Kidney (tissue), 14 donors: ENCODE measurements around the gene THAP8. TPM values are rescaled to one million over a fixed set of nuclear protein-coding genes. Genes with fewer than 3 reads are reported as not detected.
A peak's percentile ranks its signal among the peaks of the same experiment; 100 is the strongest.
"Not testable (repeated sequence)": the region's sequence is repeated elsewhere in the genome, so short reads cannot be mapped to it uniquely, and the experiment has no call there.

Source experiments
- DNase-seq, 5 donors: peaks; one replicate each; pipeline ENCODE4 v3.0.0-alpha.2; 2013 to 2020
- FAIRE-seq: peaks from 2 replicates; lab custom pipeline; 2012; peaks lifted over from hg19 to GRCh38; lab: Jason Lieb, UNC
- H3K27ac ChIP-seq, 2 donors: one replicate each; pipeline ENCODE4 v1.7.0; 2013; ENCODE audit warnings: low read depth in 2 of 2, low read length in 2 of 2, inconsistent platforms in 1 of 2
- H3K27me3 ChIP-seq: one replicate; pipeline ENCODE4 v1.7.1; 2013; ENCODE audit warnings: low read length, inconsistent platforms; ENCODE audit not compliant: control insufficient read depth, insufficient read depth
- H3K36me3 ChIP-seq, 3 donors: one replicate each; pipeline versions ENCODE4 v1.7.0 to v1.7.1; 2013; ENCODE audit warnings: low read length in 3 of 3, control low read depth in 1 of 3, inconsistent platforms in 1 of 3; ENCODE audit not compliant: insufficient read depth in 3 of 3, control insufficient read depth in 2 of 3
- H3K4me1 ChIP-seq, 3 donors: one replicate each; pipeline versions ENCODE4 v1.7.0 to v1.7.1; 2013; ENCODE audit warnings: low read length in 3 of 3, inconsistent platforms in 1 of 3, low read depth in 1 of 3; ENCODE audit not compliant: control insufficient read depth in 2 of 3, insufficient read depth in 2 of 3
- H3K4me3 ChIP-seq, 3 donors: one replicate each; pipeline versions ENCODE4 v1.7.0 to v1.8.1; 2013; ENCODE audit warnings: low read length in 3 of 3, control low read depth in 1 of 3, inconsistent platforms in 1 of 3
- H3K9ac ChIP-seq, 3 donors: one replicate each; pipeline versions ENCODE4 v1.7.0 to v1.7.1; 2013; ENCODE audit warnings: low read length in 3 of 3, control low read depth in 1 of 3, inconsistent platforms in 1 of 3
- H3K9me3 ChIP-seq, 3 donors: one replicate each; pipeline versions ENCODE4 v1.7.0 to v1.7.1; 2013; ENCODE audit warnings: low read length in 3 of 3, control low read depth in 1 of 3, inconsistent platforms in 1 of 3; ENCODE audit not compliant: control insufficient read depth in 2 of 3, insufficient read depth in 1 of 3
- intact Hi-C: fragments of 100-400 bp; cut with DNase I; formaldehyde crosslinking; loops from one replicate; pipeline ENCODE4 v1.11.1; 2022
- polyA plus RNA-seq: library from polyadenylated mRNA; stranded (reverse); fragments of 350-450 nt; fragmentation: Illumina TruSeq; extraction: RNeasy Lipid Tissue Mini Kit (QIAGEN cat#74804); gene quantifications from one replicate; pipeline ENCODE4 v1.2.3, GENCODE V29; 2014; ENCODE audit warnings: low read depth, low replicate concordance; ENCODE audit not compliant: insufficient read depth
- total RNA-seq: library from RNA; stranded (reverse); fragmentation: NEBNext Ultra II Directional; extraction: Animal tissue kit (Norgen Biotek cat#: 25700); gene quantifications from one replicate; pipeline ENCODE4 v1.2.1, GENCODE V29; 2021
- TF ChIP-seq, protein P1 (sequence below): IDR thresholded peaks from 3 replicates; pipeline ENCODE4 v1.5.1; 2012; ENCODE audit warnings: mild to moderate bottlenecking, moderate library complexity, borderline replicate concordance; ENCODE audit not compliant: insufficient read depth; ENCODE audit errors: extremely low read depth
- donor health status: control.
- donor health status: control.
- donor health status: control.
- donor health status: control.
- donor health status: control.
- donor health status: DM: yes; HTN: yes; CAD: no.
- donor health status: Normal renal cell carcinoma (clear cell type).

The THAP8 gene
- total and polyA plus RNA-seq, 2 donors from 2014 or later = 3.7 to 10.3 TPM

- TF ChIP-seq, protein P1, sequence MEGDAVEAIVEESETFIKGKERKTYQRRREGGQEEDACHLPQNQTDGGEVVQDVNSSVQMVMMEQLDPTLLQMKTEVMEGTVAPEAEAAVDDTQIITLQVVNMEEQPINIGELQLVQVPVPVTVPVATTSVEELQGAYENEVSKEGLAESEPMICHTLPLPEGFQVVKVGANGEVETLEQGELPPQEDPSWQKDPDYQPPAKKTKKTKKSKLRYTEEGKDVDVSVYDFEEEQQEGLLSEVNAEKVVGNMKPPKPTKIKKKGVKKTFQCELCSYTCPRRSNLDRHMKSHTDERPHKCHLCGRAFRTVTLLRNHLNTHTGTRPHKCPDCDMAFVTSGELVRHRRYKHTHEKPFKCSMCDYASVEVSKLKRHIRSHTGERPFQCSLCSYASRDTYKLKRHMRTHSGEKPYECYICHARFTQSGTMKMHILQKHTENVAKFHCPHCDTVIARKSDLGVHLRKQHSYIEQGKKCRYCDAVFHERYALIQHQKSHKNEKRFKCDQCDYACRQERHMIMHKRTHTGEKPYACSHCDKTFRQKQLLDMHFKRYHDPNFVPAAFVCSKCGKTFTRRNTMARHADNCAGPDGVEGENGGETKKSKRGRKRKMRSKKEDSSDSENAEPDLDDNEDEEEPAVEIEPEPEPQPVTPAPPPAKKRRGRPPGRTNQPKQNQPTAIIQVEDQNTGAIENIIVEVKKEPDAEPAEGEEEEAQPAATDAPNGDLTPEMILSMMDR = no peak
- Histone ChIP-seq H3K4me1 (no peaks in the 10 kb centered on the region), H3K4me3 (no peak overlapping the region), H3K36me3 (no peaks in the 10 kb centered on the region), H3K9ac (no peak overlapping the region), H3K27ac (no peak overlapping the region), H3K27me3 (no peaks in the 10 kb centered on the region), H3K9me3 (no peaks in the 10 kb centered on the region)
- FAIRE-seq (no peak), DNase-seq (peak in 1 of 5 donors; percentile 31)
- intact Hi-C loops = no loop called here
These were observed 18.0 kb upstream of the THAP8 start for GRCh38 chr19:36072081-36072480.

GRCh38 chr19:36068810-36069499 is 14.9 kb upstream of the THAP8 start:
- H3K27me3 ChIP-seq, H3K27ac ChIP-seq, H3K4me3 ChIP-seq, H3K9me3 ChIP-seq, FAIRE-seq, H3K9ac ChIP-seq, H3K4me1 ChIP-seq, intact Hi-C loops, H3K36me3 ChIP-seq: not testable (repeated sequence)
- peak in 1 of 5 donors; percentile 69 for DNase-seq

DNA sequence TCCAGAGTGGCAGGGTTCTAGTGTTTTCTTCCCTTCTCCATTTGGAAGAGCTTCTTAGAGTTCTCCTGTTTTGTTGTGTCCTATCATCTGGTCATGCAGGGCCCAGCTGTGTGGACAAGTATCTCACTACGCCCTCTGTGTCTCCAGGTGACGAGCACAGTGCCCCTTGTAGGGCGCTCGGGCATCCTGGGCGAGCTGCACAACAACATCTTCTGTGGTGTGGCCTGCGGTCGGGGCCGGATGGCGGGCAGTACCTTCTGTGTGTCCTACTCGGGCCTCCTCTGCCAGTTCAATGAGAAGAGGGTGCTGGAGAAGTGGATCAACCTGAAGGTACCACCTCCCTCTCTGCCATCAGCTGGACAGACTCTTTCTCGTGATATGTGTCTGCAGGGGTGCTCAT is 13.6 kb upstream of the THAP8 start:
- H3K4me1 ChIP-seq = no peaks in the 10 kb centered on the region
- H3K4me3 ChIP-seq = no peak overlapping the region
- H3K27ac ChIP-seq = no peak overlapping the region
- TF ChIP-seq, protein P1 = no peak
- no peaks in the 10 kb centered on the region for H3K27me3 ChIP-seq
- no peak for DNase-seq
- H3K9me3 ChIP-seq = no peaks in the 10 kb centered on the region
- intact Hi-C loops = no loop called here
- H3K9ac ChIP-seq = no peak overlapping the region
- no peak for FAIRE-seq
- no peaks in the 10 kb centered on the region for H3K36me3 ChIP-seq

DNA sequence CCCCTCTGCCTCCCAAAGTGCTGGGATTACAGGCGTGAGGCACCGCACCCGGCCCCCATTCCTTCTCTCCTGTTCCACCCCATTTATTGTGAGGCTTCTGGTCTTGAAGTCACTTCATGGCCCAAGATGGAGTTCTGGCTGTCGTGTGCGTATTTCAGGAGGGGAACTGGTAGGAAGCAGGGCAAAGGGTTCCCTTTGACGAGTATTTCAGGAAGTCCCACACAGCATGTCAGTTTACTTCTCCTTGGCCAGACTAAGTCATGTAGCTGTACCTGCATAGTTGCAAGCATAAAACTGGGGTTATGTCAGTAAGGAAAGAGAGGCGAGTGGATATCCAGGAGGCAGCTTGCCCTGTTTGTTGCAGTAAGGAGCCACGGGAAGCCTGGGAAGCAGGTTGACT is 10.7 kb upstream of the THAP8 start:
- TF ChIP-seq, protein P1 = no peak
- no peak overlapping the region for H3K4me3 ChIP-seq
- intact Hi-C loops = no loop called here
- DNase-seq (no peak), FAIRE-seq (no peak)
- no peaks in the 10 kb centered on the region for H3K4me1 ChIP-seq
- H3K9ac ChIP-seq = no peak overlapping the region
- no peaks in the 10 kb centered on the region for H3K27me3 ChIP-seq
- no peak overlapping the region for H3K27ac ChIP-seq
- no peaks in the 10 kb centered on the region for H3K9me3 ChIP-seq
- no peaks in the 10 kb centered on the region for H3K36me3 ChIP-seq
